ENCODE data around the gene MAGI2.

The MAGI2 gene

DNA sequence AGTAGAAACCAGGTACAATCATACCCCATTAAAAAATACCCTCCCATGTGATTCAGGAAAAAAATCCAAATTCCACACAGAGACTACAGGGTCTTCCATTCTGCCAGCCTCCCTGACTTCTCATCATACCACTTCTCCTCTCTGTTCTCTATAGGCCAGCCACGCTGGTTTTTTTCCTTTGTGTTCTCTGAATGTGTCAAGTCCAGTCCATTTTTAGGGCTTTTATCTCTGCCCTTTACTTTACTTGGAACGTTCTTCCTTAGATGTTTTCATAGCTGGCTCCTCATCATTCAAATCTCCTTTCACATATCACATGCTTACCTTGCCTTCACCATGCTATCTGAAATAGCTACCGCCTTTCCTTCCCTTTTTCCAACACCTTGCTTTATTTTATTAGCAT is 1057.3 kb downstream of the MAGI2 start:
- Mint-ChIP-seq H3K4me3 (no peak overlapping the region), H3K9me3 (no peaks in the 10 kb centered on the region), H3K36me3 (ENCODE audit: low read depth) (no peaks in the 10 kb centered on the region), H3K4me1 (ENCODE audit: low read depth) (no peaks in the 10 kb centered on the region), H3K27me3 (no peaks in the 10 kb centered on the region), H3K27ac (no peak overlapping the region)
- DNase-seq = no peak

GRCh38 chr7:78395298-78396036 is 1058.0 kb downstream of the MAGI2 start:
- no peaks in the 10 kb centered on the region for H3K36me3 Mint-ChIP-seq (ENCODE audit: low read depth)
- H3K4me3 Mint-ChIP-seq = no peak overlapping the region
- no peaks in the 10 kb centered on the region for H3K27me3 Mint-ChIP-seq
- H3K27ac Mint-ChIP-seq = no peak overlapping the region
- H3K4me1 Mint-ChIP-seq (ENCODE audit: low read depth) = no peaks in the 10 kb centered on the region
- DNase-seq = no peak
- no peaks in the 10 kb centered on the region for H3K9me3 Mint-ChIP-seq

DNA sequence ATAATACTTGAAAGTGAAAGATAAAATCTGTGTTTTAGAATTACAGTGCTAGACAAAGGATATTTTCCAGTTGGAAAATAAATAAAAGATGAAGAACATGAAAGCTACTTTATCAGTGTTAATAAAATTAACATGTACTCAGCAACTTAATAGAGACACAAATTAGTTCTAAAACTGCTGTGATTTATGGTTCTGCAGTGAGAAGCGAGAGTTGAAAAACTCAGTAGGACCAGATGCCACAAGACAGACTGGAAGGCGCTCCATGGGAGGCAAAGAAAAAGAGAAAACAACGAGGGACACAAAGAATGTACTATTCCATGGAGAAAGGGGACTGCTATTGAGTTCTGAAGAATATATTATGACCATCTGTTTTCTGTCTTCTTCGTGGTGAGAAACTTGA is 1064.4 kb downstream of the MAGI2 start:
- Mint-ChIP-seq H3K4me3 (no peak overlapping the region), H3K27ac (no peak overlapping the region), H3K9me3 (no peaks in the 10 kb centered on the region), H3K27me3 (no peaks in the 10 kb centered on the region), H3K36me3 (ENCODE audit: low read depth) (no peaks in the 10 kb centered on the region), H3K4me1 (ENCODE audit: low read depth) (no peaks in the 10 kb centered on the region)
- DNase-seq = no peak

DNA sequence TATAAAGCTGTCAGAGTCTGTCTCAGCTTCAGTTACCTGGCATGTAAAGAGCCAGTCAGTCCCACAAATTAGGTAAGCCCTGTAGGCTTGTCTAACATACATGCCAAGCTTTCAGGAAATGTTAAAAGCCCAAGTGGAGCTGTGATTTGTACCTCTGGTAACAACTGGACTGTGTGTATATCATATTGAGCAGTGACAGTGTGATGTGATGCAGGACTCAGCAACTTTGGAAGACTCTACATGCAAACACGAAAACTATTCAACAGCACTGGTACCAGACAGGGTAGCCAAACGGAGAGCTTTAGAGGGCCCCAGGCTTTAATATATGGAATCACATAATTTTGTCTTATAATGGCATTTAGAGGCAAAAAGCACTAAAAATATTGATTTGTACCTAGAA is 1066.9 kb downstream of the MAGI2 start:
- Mint-ChIP-seq H3K4me3 (no peak overlapping the region), H3K36me3 (ENCODE audit: low read depth) (no peaks in the 10 kb centered on the region), H3K27ac (no peak overlapping the region), H3K9me3 (no peaks in the 10 kb centered on the region), H3K27me3 (no peaks in the 10 kb centered on the region), H3K4me1 (ENCODE audit: low read depth) (no peaks in the 10 kb centered on the region)
- DNase-seq = no peak

DNA sequence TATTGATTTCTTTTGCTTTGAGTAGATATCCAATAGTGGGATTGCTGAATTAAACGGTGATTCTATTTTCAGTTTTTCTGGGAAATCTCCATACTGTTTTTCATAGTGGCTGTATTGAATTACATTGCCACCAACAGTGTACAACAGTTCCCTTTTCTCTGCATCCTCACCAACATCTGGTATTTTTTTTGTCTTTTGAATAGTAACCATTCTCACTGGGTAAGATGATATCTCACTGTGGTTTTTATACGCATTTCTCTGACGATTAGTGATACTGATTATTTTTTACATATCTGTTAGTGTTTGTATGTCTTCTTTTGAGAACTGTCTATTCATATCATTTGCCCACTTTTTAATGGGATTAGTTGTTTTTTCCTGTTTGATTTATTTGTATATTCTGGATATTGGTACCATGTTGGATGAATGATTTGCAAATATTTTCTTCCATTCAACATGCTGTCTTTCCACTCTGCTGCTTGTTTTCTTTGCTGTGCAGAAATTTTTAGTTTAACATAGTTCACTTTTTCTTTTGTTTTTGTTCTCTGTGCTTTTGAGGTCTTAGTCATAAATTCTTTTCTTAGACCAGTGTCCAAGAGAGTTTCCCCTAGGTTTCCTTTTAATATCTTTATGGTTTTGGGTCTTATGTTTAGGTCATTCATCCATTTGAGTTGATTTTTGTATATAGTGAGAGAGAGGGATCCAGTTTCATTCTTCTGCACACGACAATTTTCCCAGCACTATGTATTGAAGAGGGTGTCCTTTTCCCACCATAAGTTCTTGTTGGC is 1070.2 kb downstream of the MAGI2 start:
- no peaks in the 10 kb centered on the region for H3K9me3 Mint-ChIP-seq
- no peak for DNase-seq
- H3K4me1 Mint-ChIP-seq (ENCODE audit: low read depth) = no peaks in the 10 kb centered on the region
- H3K27me3 Mint-ChIP-seq = no peaks in the 10 kb centered on the region
- no peak overlapping the region for H3K4me3 Mint-ChIP-seq
- no peaks in the 10 kb centered on the region for H3K36me3 Mint-ChIP-seq (ENCODE audit: low read depth)
- H3K27ac Mint-ChIP-seq = no peak overlapping the region

DNA sequence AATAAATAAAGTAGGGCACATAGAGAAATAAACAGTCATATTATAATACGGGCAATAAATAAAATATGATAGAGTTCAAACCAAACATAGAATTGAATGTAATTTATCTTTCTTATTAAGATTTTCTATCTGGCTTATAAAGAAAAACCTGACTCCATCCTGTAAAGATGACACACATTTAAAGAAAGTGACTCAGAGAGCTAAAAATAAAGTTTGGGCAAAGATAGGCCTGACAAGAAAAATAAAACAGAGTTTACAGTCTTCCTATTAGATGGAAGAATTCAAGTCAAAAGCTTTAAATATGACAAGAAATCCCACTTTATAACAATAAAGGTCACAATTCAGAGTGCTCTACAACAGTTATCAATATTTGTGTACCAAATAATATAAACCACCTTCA is 1074.3 kb downstream of the MAGI2 start:
- no peak for DNase-seq
- Mint-ChIP-seq H3K9me3 (no peaks in the 10 kb centered on the region), H3K27me3 (no peaks in the 10 kb centered on the region), H3K4me3 (no peak overlapping the region), H3K36me3 (ENCODE audit: low read depth) (no peaks in the 10 kb centered on the region), H3K27ac (no peak overlapping the region), H3K4me1 (ENCODE audit: low read depth) (no peaks in the 10 kb centered on the region)

DNA sequence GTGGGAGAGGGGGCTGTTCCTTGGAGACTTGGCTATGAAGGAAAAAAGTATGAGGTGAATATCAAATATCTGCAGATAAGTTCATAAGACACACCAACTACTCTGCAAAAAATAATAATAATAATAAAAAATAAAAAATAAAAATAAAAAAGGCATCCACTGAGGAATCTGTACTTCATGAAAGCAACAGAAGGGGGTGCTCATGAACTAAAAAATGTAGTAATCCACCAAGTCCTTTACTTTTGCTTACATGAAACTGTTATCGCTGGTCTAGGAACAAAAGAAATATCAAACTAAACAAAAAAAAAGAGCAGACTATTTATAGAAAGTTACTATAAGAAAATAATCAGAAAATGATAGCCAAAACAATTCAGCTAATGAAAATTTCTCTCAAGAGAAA is 1075.9 kb downstream of the MAGI2 start:
- Mint-ChIP-seq H3K27ac (no peak overlapping the region), H3K4me1 (ENCODE audit: low read depth) (no peaks in the 10 kb centered on the region), H3K9me3 (no peaks in the 10 kb centered on the region), H3K36me3 (ENCODE audit: low read depth) (no peaks in the 10 kb centered on the region), H3K4me3 (no peak overlapping the region), H3K27me3 (no peaks in the 10 kb centered on the region)
- DNase-seq = no peak

- H3K27me3 Mint-ChIP-seq = no peaks in the 10 kb centered on the region
- no peak for DNase-seq
- H3K36me3 Mint-ChIP-seq (ENCODE audit: low read depth) = no peaks in the 10 kb centered on the region
- H3K4me3 Mint-ChIP-seq = no peak overlapping the region
- H3K27ac Mint-ChIP-seq = no peak overlapping the region
- H3K9me3 Mint-ChIP-seq = no peaks in the 10 kb centered on the region
- no peaks in the 10 kb centered on the region for H3K4me1 Mint-ChIP-seq (ENCODE audit: low read depth)
These were observed 1082.5 kb downstream of the MAGI2 start for GRCh38 chr7:78370936-78371335.

DNA sequence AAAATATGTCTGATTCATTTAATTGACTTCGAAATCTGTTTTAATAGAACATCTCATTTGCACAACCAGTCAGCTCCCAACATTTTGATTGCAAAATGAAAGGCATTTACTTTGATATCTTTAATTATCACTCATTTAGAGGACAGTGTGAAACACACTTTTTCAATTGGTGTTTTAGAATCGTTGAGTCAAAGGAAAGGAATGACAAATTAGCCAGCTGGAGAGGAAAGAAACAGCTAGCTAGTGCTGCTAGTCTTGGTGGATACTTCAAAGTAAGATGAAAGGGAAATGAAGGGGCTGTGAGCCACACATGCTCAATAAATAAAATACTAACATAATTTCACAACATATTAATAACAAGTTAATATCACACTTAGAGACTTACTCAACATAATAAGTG is 1084.7 kb downstream of the MAGI2 start:
- no peak for DNase-seq
- H3K9me3 Mint-ChIP-seq = no peaks in the 10 kb centered on the region
- no peaks in the 10 kb centered on the region for H3K36me3 Mint-ChIP-seq (ENCODE audit: low read depth)
- H3K27me3 Mint-ChIP-seq = no peaks in the 10 kb centered on the region
- no peak overlapping the region for H3K27ac Mint-ChIP-seq
- no peaks in the 10 kb centered on the region for H3K4me1 Mint-ChIP-seq (ENCODE audit: low read depth)
- H3K4me3 Mint-ChIP-seq = no peak overlapping the region

- H3K4me1 Mint-ChIP-seq (ENCODE audit: low read depth) = no peaks in the 10 kb centered on the region
- H3K9me3 Mint-ChIP-seq = no peaks in the 10 kb centered on the region
- H3K27ac Mint-ChIP-seq = no peak overlapping the region
- no peak overlapping the region for H3K4me3 Mint-ChIP-seq
- no peaks in the 10 kb centered on the region for H3K27me3 Mint-ChIP-seq
- no peaks in the 10 kb centered on the region for H3K36me3 Mint-ChIP-seq (ENCODE audit: low read depth)
- DNase-seq = no peak
These were observed 1086.1 kb downstream of the MAGI2 start for GRCh38 chr7:78367280-78367773.

- Mint-ChIP-seq H3K27ac (no peak overlapping the region), H3K4me1 (ENCODE audit: low read depth) (no peaks in the 10 kb centered on the region), H3K4me3 (no peak overlapping the region), H3K27me3 (no peaks in the 10 kb centered on the region), H3K9me3 (peaks cover 3% of the 10 kb centered on the region), H3K36me3 (ENCODE audit: low read depth) (no peaks in the 10 kb centered on the region)
- DNase-seq = no peak
These were observed 1089.6 kb downstream of the MAGI2 start for GRCh38 chr7:78363866-78364265.

- no peaks in the 10 kb centered on the region for H3K36me3 Mint-ChIP-seq (ENCODE audit: low read depth)
- no peaks in the 10 kb centered on the region for H3K4me1 Mint-ChIP-seq (ENCODE audit: low read depth)
- H3K27me3 Mint-ChIP-seq = no peaks in the 10 kb centered on the region
- H3K4me3 Mint-ChIP-seq = no peak overlapping the region
- peaks cover 3% of the 10 kb centered on the region for H3K9me3 Mint-ChIP-seq
- no peak overlapping the region for H3K27ac Mint-ChIP-seq
- no peak for DNase-seq
These were observed 1093.6 kb downstream of the MAGI2 start for GRCh38 chr7:78359836-78360235.

GRCh38 chr7:78357709-78358108 is 1095.8 kb downstream of the MAGI2 start:
- H3K27ac Mint-ChIP-seq = no peak overlapping the region
- H3K4me3 Mint-ChIP-seq = no peak overlapping the region
- H3K36me3 Mint-ChIP-seq (ENCODE audit: low read depth) = no peaks in the 10 kb centered on the region
- H3K27me3 Mint-ChIP-seq = no peaks in the 10 kb centered on the region
- no peak for DNase-seq
- no peaks in the 10 kb centered on the region for H3K4me1 Mint-ChIP-seq (ENCODE audit: low read depth)
- peaks cover 3% of the 10 kb centered on the region for H3K9me3 Mint-ChIP-seq

- H3K27ac Mint-ChIP-seq = no peak overlapping the region
- H3K9me3 Mint-ChIP-seq = no peaks in the 10 kb centered on the region
- H3K4me3 Mint-ChIP-seq = no peak overlapping the region
- no peak for DNase-seq
- no peaks in the 10 kb centered on the region for H3K4me1 Mint-ChIP-seq (ENCODE audit: low read depth)
- H3K27me3 Mint-ChIP-seq = no peaks in the 10 kb centered on the region
- H3K36me3 Mint-ChIP-seq (ENCODE audit: low read depth) = no peaks in the 10 kb centered on the region
These were observed 1097.6 kb downstream of the MAGI2 start for GRCh38 chr7:78355834-78356233.

DNA sequence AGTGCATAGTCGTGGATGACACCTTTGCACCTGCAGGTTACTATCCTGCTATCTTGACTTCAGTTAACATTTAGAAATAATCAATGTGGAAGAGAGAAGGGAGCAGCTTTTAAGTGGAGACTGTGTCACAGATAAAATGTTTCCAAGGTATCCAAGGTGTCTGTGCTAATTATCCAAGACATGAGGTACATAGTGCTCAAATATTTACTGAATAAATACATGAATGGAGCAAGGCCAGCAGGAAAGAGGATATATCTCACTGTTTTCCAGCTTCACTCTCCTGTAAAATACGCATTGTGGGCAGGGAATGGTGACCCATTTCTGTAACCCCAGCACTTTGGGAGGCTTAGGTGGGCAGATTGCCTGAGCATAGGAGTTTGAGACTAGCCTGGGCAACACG is 1102.5 kb downstream of the MAGI2 start:
- Mint-ChIP-seq H3K9me3 (no peaks in the 10 kb centered on the region), H3K4me1 (ENCODE audit: low read depth) (no peaks in the 10 kb centered on the region), H3K27ac (no peak overlapping the region), H3K36me3 (ENCODE audit: low read depth) (no peaks in the 10 kb centered on the region), H3K27me3 (no peaks in the 10 kb centered on the region), H3K4me3 (no peak overlapping the region)
- no peak for DNase-seq
